Measurements from ENCODE around the gene GAL3ST3.

DNA sequence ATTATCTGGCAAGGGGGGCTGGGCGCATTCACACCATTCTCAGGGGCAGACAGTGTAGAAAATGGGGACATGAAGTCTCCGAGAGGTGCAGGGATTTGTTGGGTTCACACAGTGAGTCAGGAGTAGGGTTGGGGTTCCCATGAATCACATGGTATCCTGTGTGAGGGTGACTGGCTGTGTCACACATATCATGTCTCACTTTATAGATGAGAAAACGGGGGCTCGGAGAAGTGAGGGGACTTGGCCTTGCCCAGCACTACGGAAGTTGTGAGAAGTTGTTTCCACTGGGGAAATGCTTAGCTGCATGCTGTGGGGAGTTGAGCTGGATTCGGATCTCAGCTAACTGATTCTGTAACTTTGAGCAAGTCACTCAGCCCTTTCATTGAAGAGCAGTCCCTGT lies 4.2 kb downstream of the GAL3ST3 start:
- TF ChIP-seq, protein P1, sequence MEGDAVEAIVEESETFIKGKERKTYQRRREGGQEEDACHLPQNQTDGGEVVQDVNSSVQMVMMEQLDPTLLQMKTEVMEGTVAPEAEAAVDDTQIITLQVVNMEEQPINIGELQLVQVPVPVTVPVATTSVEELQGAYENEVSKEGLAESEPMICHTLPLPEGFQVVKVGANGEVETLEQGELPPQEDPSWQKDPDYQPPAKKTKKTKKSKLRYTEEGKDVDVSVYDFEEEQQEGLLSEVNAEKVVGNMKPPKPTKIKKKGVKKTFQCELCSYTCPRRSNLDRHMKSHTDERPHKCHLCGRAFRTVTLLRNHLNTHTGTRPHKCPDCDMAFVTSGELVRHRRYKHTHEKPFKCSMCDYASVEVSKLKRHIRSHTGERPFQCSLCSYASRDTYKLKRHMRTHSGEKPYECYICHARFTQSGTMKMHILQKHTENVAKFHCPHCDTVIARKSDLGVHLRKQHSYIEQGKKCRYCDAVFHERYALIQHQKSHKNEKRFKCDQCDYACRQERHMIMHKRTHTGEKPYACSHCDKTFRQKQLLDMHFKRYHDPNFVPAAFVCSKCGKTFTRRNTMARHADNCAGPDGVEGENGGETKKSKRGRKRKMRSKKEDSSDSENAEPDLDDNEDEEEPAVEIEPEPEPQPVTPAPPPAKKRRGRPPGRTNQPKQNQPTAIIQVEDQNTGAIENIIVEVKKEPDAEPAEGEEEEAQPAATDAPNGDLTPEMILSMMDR (IDR thresholded peaks at IDR 0.05), result no peak
- no peak for TF ChIP-seq EZH2 (IDR thresholded peaks at IDR 0.05; ENCODE audit: borderline replicate concordance, insufficient read depth, low read depth, low read length, poor library complexity, severe bottlenecking)
